H1 (cell line): ENCODE results near the gene IQUB. TPM values are rescaled to one million over a fixed set of nuclear protein-coding genes. Genes with fewer than 3 reads are reported as not detected.

Experiments used
- CHD7 ChIP-seq: fragments of 300-600 bp; sonication (generic); IDR thresholded peaks from 2 replicates; pipeline ENCODE4 v1.7.1; 2012; ENCODE audit warnings: low read length, moderate library complexity, mild to moderate bottlenecking, inconsistent platforms; ENCODE audit not compliant: insufficient replicate concordance
- polyA plus RNA-seq, 7 experiments: library from polyadenylated mRNA; depleted of rRNA in 3 of 7; stranded (reverse) in 5 of 7; unstranded in 2 of 7; fragments of >200 nt in 5 of 7; fragments of 200-250 nt in 2 of 7; gene quantifications; 1 replicate in 5 of 7; 2 replicates in 1 of 7; 4 replicates in 1 of 7; pipeline versions ENCODE4 v1.2.1 to v1.2.3, GENCODE V29; 2011 to 2013; ENCODE audit warnings: missing spikeins in 2 of 7, mixed read lengths in 2 of 7
- total RNA-seq: library from RNA; stranded (reverse); fragmentation: NEBNext Ultra II Directional; extraction: Animal tissue kit (Norgen Biotek cat#: 25700); gene quantifications from 2 replicates; pipeline ENCODE4 v1.2.1, GENCODE V29; 2021

IQUB gene
- total and polyA plus RNA-seq, 2 of the 8 experiments (the other 6 are each of a cell fraction or from before 2014, with no cell fraction given) = 0.12 to 0.82 TPM

- TF ChIP-seq CHD7 = no peak
Measured at GRCh38 chr7:123538189-123538714, 3.9 kb upstream of the IQUB start (continued).
